HEK293 (cell line): ENCODE results near the gene SESN1.

ENCODE experiments used
- HOXD13 ChIP-seq: sonication (generic); formaldehyde crosslinking; IDR thresholded peaks from 2 replicates; pipeline ENCODE4 v1.8.0; 2022; ENCODE audit warnings: missing genetic modification reagents, borderline replicate concordance
- KLF1 ChIP-seq: fragments of 450-650 bp; formaldehyde crosslinking; IDR thresholded peaks from 2 replicates; pipeline ENCODE4 v1.5.1; 2016; ENCODE audit warnings: missing biosample characterization, missing genetic modification characterization
- KLF9 ChIP-seq: fragments of 450-650 bp; formaldehyde crosslinking; IDR thresholded peaks from 2 replicates; pipeline ENCODE4 v1.5.1; 2016; ENCODE audit warnings: missing biosample characterization, missing genetic modification characterization, low read depth
- REPIN1 ChIP-seq: fragments of 450-650 bp; formaldehyde crosslinking; IDR thresholded peaks from 2 replicates; pipeline ENCODE4 v1.5.1; 2017; ENCODE audit warnings: missing biosample characterization, missing genetic modification characterization, low read depth
- SETDB1 ChIP-seq: IDR thresholded peaks from one replicate; pipeline ENCODE4 v1.6.1; 2017; ENCODE audit warnings: mild to moderate bottlenecking, low read length, moderate library complexity, mixed read lengths; ENCODE audit not compliant: insufficient read length
- YY2 ChIP-seq: fragments of 450-650 bp; formaldehyde crosslinking; IDR thresholded peaks from 2 replicates; pipeline ENCODE4 v1.5.1; 2016; ENCODE audit warnings: missing biosample characterization, missing genetic modification characterization
- ZNF132 ChIP-seq: fragments of 450-650 bp; formaldehyde crosslinking; IDR thresholded peaks from 2 replicates; pipeline ENCODE4 v1.5.1; 2017; ENCODE audit warnings: missing biosample characterization, missing genetic modification characterization, borderline replicate concordance
- ZNF140 ChIP-seq: fragments of 450-650 bp; formaldehyde crosslinking; IDR thresholded peaks from 2 replicates; pipeline ENCODE4 v1.5.1; 2016; ENCODE audit warnings: missing biosample characterization, missing genetic modification characterization
- ZNF146 ChIP-seq: fragments of 450-650 bp; formaldehyde crosslinking; IDR thresholded peaks from 2 replicates; pipeline ENCODE4 v1.5.1; 2016; ENCODE audit warnings: missing biosample characterization, missing genetic modification characterization
- ZNF169 ChIP-seq: fragments of 450-650 bp; formaldehyde crosslinking; IDR thresholded peaks from 2 replicates; pipeline ENCODE4 v1.5.1; 2016; ENCODE audit warnings: missing biosample characterization, missing genetic modification characterization
- ZNF184 ChIP-seq: fragments of 450-650 bp; IDR thresholded peaks from 2 replicates; pipeline ENCODE4 v1.5.1; 2018; ENCODE audit warnings: missing biosample characterization, mild to moderate bottlenecking, missing genetic modification characterization
- ZNF2 ChIP-seq: fragments of 450-650 bp; formaldehyde crosslinking; IDR thresholded peaks from 2 replicates; pipeline ENCODE4 v1.5.1; 2016; ENCODE audit warnings: missing biosample characterization, missing genetic modification characterization
- ZNF274 ChIP-seq, 2 experiments: fragments of 200-500 bp in 1 of 2; fragments of 450-650 bp in 1 of 2; sonication (Bioruptor generic) in 1 of 2; formaldehyde crosslinking in 1 of 2; IDR thresholded peaks; 2 replicates each; pipeline versions ENCODE4 v1.5.1 to v1.6.1; 2014 to 2016; ENCODE audit warnings: borderline replicate concordance in 1 of 2, inconsistent platforms in 1 of 2, low read length in 1 of 2, missing biosample characterization in 1 of 2, missing genetic modification characterization in 1 of 2
- ZNF292 ChIP-seq: fragments of 450-650 bp; formaldehyde crosslinking; IDR thresholded peaks from 2 replicates; pipeline ENCODE4 v1.5.1; 2016; ENCODE audit warnings: low read depth, missing biosample characterization, missing genetic modification characterization, borderline replicate concordance
- ZNF335 ChIP-seq: fragments of 450-650 bp; formaldehyde crosslinking; conservative IDR thresholded peaks from 2 replicates; pipeline ENCODE4 v1.5.1; 2016; ENCODE audit warnings: missing biosample characterization, missing genetic modification characterization
- ZNF391 ChIP-seq: fragments of 450-650 bp; formaldehyde crosslinking; IDR thresholded peaks from 2 replicates; pipeline ENCODE4 v1.5.1; 2016; ENCODE audit warnings: low read depth, missing biosample characterization, missing genetic modification characterization, borderline replicate concordance
- ZNF404 ChIP-seq: fragments of 450-650 bp; formaldehyde crosslinking; IDR thresholded peaks from 2 replicates; pipeline ENCODE4 v1.5.1; 2017; ENCODE audit warnings: missing biosample characterization, missing genetic modification characterization
- ZNF416 ChIP-seq: fragments of 450-650 bp; formaldehyde crosslinking; IDR thresholded peaks from 2 replicates; pipeline ENCODE4 v1.5.1; 2016; ENCODE audit warnings: missing biosample characterization, missing genetic modification characterization
- ZNF48 ChIP-seq: fragments of 450-650 bp; formaldehyde crosslinking; IDR thresholded peaks from 2 replicates; pipeline ENCODE4 v1.5.1; 2016; ENCODE audit warnings: missing biosample characterization, missing genetic modification characterization
- ZNF510 ChIP-seq: fragments of 450-650 bp; formaldehyde crosslinking; IDR thresholded peaks from 2 replicates; pipeline ENCODE4 v1.5.1; 2018; ENCODE audit warnings: mild to moderate bottlenecking, missing genetic modification characterization, missing biosample characterization; ENCODE audit not compliant: insufficient replicate concordance
- ZNF548 ChIP-seq: fragments of 450-650 bp; formaldehyde crosslinking; IDR thresholded peaks from 2 replicates; pipeline ENCODE4 v1.5.1; 2016; ENCODE audit warnings: missing biosample characterization, missing genetic modification characterization
- ZNF596 ChIP-seq: fragments of 450-650 bp; IDR thresholded peaks from 2 replicates; pipeline ENCODE4 v1.5.0; 2018; ENCODE audit warnings: missing biosample characterization, mild to moderate bottlenecking, missing genetic modification characterization, moderate library complexity
- ZNF707 ChIP-seq: fragments of 450-650 bp; formaldehyde crosslinking; IDR thresholded peaks from 2 replicates; pipeline ENCODE4 v1.5.1; 2016; ENCODE audit warnings: missing biosample characterization, missing genetic modification characterization
- ZSCAN30 ChIP-seq: fragments of 450-650 bp; IDR thresholded peaks from 2 replicates; pipeline ENCODE4 v1.5.1; 2018; ENCODE audit warnings: missing biosample characterization, mild to moderate bottlenecking, missing genetic modification characterization, moderate library complexity
- TF ChIP-seq, protein P1 (sequence below): fragments of 450-650 bp; formaldehyde crosslinking; IDR thresholded peaks from 2 replicates; pipeline ENCODE4 v1.5.1; 2016; ENCODE audit warnings: missing biosample characterization, missing genetic modification characterization
- TF ChIP-seq, protein P2 (sequence below): fragments of 450-650 bp; formaldehyde crosslinking; IDR thresholded peaks from 2 replicates; pipeline ENCODE4 v1.5.1; 2016; ENCODE audit warnings: missing biosample characterization, missing genetic modification characterization
- TF ChIP-seq, protein P3 (sequence below): fragments of 450-650 bp; formaldehyde crosslinking; IDR thresholded peaks from 2 replicates; pipeline ENCODE4 v1.5.1; 2016; ENCODE audit warnings: missing biosample characterization, missing genetic modification characterization
- TF ChIP-seq, protein P4 (sequence below): fragments of 450-650 bp; formaldehyde crosslinking; IDR thresholded peaks from 2 replicates; pipeline ENCODE4 v1.5.1; 2017; ENCODE audit warnings: missing biosample characterization, missing genetic modification characterization
- TF ChIP-seq, protein P5 (sequence below): fragments of 450-650 bp; formaldehyde crosslinking; IDR thresholded peaks from 2 replicates; pipeline ENCODE4 v1.5.1; 2016; ENCODE audit warnings: missing biosample characterization, missing genetic modification characterization

Gene SESN1

DNA sequence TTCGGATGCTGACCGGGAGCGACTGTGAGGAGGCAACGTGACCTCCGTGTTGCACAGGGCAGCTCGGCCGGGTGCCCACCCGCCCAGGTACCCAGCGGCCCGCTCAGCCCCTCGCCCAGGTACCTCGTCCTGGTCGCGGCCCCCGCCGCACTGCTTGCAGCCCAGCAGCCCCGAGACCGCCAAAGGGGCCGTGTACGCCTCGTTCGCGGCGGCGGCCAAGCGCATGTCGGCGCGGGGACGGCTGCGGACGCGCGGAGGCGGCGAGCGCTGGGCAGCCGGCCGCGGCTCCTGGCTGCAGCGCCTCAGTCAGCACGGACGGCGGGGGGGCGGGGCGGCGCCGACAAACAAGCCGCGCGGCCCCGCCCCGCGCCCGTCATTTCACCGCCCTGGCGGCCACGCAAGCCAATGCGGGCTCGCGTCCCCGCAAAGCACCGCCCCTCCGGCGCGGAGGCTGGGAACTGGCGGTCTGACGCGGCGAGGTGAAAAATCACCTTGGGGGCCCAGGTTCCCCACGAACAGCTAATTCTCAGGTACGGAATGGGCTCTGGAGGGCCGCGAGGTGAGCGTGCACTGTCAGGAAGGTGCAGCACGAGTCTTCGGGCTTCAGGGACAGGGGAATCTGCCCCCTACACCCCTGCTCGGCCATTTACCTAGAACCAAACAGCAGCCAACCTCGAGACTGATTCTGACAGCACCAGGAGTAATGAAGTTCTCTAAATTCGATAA, 85.2 kb downstream of the SESN1 start (continued):
- TF ChIP-seq, protein P1, sequence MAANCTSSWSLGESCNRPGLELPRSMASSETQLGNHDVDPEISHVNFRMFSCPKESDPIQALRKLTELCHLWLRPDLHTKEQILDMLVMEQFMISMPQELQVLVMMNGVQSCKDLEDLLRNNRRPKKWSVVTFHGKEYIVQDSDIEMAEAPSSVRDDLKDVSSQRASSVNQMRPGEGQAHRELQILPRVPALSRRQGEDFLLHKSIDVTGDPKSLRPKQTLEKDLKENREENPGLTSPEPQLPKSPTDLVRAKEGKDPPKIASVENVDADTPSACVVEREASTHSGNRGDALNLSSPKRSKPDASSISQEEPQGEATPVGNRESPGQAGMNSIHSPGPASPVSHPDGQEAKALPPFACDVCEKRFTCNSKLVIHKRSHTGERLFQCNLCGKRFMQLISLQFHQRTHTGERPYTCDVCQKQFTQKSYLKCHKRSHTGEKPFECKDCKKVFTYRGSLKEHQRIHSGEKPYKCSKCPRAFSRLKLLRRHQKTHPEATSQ (tag by site-specific recombination), result no peak
- TF ChIP-seq YY2 (tag by site-specific recombination), result no peak
- no peak for TF ChIP-seq ZNF48
- no peak for TF ChIP-seq ZNF169 (tag by site-specific recombination)
- no peak for TF ChIP-seq ZNF274 (IDR thresholded peaks at IDR 0.05; ENCODE audit: low read length)
- no peak for TF ChIP-seq ZNF274 (tag by site-specific recombination; IDR thresholded peaks at IDR 0.05; ENCODE audit: borderline replicate concordance)
- no peak for TF ChIP-seq SETDB1
- TF ChIP-seq, protein P2, sequence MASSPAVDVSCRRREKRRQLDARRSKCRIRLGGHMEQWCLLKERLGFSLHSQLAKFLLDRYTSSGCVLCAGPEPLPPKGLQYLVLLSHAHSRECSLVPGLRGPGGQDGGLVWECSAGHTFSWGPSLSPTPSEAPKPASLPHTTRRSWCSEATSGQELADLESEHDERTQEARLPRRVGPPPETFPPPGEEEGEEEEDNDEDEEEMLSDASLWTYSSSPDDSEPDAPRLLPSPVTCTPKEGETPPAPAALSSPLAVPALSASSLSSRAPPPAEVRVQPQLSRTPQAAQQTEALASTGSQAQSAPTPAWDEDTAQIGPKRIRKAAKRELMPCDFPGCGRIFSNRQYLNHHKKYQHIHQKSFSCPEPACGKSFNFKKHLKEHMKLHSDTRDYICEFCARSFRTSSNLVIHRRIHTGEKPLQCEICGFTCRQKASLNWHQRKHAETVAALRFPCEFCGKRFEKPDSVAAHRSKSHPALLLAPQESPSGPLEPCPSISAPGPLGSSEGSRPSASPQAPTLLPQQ (tag by site-specific recombination), result no peak
- no peak for TF ChIP-seq ZNF146
- no peak for TF ChIP-seq ZNF391 (tag by site-specific recombination)
- no peak for TF ChIP-seq ZNF292 (tag by site-specific recombination)
- peak; percentile 41; the same call in 1 of the 2 replicates for TF ChIP-seq ZNF596 (tag by site-specific recombination)
- TF ChIP-seq KLF1 (tag by site-specific recombination), result no peak
- no peak for TF ChIP-seq ZNF335 (tag by site-specific recombination)
- TF ChIP-seq ZNF404 (tag by site-specific recombination), result no peak
- peak; percentile 22; the same call in 1 of the 2 replicates for TF ChIP-seq ZNF184 (tag by site-specific recombination)
- TF ChIP-seq ZNF2 (tag by site-specific recombination), result peak; percentile 1; the same call in 1 of the 2 replicates
- TF ChIP-seq, protein P3, sequence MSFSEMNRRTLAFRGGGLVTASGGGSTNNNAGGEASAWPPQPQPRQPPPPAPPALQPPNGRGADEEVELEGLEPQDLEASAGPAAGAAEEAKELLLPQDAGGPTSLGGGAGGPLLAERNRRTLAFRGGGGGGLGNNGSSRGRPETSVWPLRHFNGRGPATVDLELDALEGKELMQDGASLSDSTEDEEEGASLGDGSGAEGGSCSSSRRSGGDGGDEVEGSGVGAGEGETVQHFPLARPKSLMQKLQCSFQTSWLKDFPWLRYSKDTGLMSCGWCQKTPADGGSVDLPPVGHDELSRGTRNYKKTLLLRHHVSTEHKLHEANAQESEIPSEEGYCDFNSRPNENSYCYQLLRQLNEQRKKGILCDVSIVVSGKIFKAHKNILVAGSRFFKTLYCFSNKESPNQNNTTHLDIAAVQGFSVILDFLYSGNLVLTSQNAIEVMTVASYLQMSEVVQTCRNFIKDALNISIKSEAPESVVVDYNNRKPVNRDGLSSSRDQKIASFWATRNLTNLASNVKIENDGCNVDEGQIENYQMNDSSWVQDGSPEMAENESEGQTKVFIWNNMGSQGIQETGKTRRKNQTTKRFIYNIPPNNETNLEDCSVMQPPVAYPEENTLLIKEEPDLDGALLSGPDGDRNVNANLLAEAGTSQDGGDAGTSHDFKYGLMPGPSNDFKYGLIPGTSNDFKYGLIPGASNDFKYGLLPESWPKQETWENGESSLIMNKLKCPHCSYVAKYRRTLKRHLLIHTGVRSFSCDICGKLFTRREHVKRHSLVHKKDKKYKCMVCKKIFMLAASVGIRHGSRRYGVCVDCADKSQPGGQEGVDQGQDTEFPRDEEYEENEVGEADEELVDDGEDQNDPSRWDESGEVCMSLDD (tag by site-specific recombination), result no peak
- no peak for TF ChIP-seq REPIN1 (tag by site-specific recombination)
- no peak for TF ChIP-seq ZNF548
- peak; percentile 79; the same call in 1 of the 2 replicates for TF ChIP-seq ZSCAN30 (tag by site-specific recombination)
- no peak for TF ChIP-seq ZNF132 (tag by site-specific recombination)
- no peak for TF ChIP-seq HOXD13 (CRISPR knock-in tag)
- TF ChIP-seq ZNF416 (tag by site-specific recombination), result no peak
- TF ChIP-seq ZNF707 (tag by site-specific recombination), result no peak
- no peak for TF ChIP-seq KLF9 (tag by site-specific recombination)
- no peak for TF ChIP-seq ZNF510 (tag by site-specific recombination)
- no peak for TF ChIP-seq ZNF140 (tag by site-specific recombination)
- TF ChIP-seq, protein P4, sequence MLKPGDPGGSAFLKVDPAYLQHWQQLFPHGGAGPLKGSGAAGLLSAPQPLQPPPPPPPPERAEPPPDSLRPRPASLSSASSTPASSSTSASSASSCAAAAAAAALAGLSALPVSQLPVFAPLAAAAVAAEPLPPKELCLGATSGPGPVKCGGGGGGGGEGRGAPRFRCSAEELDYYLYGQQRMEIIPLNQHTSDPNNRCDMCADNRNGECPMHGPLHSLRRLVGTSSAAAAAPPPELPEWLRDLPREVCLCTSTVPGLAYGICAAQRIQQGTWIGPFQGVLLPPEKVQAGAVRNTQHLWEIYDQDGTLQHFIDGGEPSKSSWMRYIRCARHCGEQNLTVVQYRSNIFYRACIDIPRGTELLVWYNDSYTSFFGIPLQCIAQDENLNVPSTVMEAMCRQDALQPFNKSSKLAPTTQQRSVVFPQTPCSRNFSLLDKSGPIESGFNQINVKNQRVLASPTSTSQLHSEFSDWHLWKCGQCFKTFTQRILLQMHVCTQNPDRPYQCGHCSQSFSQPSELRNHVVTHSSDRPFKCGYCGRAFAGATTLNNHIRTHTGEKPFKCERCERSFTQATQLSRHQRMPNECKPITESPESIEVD (tag by site-specific recombination), result no peak
- TF ChIP-seq, protein P5, sequence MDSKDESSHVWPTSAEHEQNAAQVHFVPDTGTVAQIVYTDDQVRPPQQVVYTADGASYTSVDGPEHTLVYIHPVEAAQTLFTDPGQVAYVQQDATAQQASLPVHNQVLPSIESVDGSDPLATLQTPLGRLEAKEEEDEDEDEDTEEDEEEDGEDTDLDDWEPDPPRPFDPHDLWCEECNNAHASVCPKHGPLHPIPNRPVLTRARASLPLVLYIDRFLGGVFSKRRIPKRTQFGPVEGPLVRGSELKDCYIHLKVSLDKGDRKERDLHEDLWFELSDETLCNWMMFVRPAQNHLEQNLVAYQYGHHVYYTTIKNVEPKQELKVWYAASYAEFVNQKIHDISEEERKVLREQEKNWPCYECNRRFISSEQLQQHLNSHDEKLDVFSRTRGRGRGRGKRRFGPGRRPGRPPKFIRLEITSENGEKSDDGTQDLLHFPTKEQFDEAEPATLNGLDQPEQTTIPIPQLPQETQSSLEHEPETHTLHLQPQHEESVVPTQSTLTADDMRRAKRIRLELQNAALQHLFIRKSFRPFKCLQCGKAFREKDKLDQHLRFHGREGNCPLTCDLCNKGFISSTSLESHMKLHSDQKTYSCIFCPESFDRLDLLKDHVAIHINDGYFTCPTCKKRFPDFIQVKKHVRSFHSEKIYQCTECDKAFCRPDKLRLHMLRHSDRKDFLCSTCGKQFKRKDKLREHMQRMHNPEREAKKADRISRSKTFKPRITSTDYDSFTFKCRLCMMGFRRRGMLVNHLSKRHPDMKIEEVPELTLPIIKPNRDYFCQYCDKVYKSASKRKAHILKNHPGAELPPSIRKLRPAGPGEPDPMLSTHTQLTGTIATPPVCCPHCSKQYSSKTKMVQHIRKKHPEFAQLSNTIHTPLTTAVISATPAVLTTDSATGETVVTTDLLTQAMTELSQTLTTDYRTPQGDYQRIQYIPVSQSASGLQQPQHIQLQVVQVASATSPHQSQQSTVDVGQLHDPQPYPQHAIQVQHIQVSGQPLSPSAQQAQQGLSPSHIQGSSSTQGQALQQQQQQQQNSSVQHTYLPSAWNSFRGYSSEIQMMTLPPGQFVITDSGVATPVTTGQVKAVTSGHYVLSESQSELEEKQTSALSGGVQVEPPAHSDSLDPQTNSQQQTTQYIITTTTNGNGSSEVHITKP (tag by site-specific recombination), result no peak; the same call in 1 of the 2 replicates
